Testis (tissue), 3 donors: ENCODE results near the gene TACC2. TPM values are rescaled to one million over a fixed set of nuclear protein-coding genes. Genes with fewer than 3 reads are reported as not detected.

Source experiments
- DNase-seq: peaks from one replicate; pipeline ENCODE4 v3.0.0-alpha.2; 2019
- H3K27ac ChIP-seq, 2 donors: fragments of 200-600 bp; sonication (generic); one replicate each; pipeline ENCODE4 v1.5.1; 2019
- H3K27me3 ChIP-seq: fragments of 200-600 bp; sonication (generic); one replicate; pipeline ENCODE4 v1.5.1; 2019
- H3K36me3 ChIP-seq: fragments of 200-600 bp; sonication (generic); one replicate; pipeline ENCODE4 v1.5.1; 2017; ENCODE audit warnings: low read depth; ENCODE audit errors: missing control alignments
- H3K4me1 ChIP-seq: fragments of 200-600 bp; sonication (generic); one replicate; pipeline ENCODE4 v1.5.1; 2019
- H3K4me3 ChIP-seq, 2 donors: fragments of 200-600 bp; sonication (generic); one replicate each; pipeline ENCODE4 v1.5.1; 2017 to 2019
- H3K9me3 ChIP-seq: fragments of 200-600 bp; sonication (generic); one replicate; pipeline ENCODE4 v1.5.1; 2017
- POLR2A ChIP-seq: fragments of 450-650 bp; IDR thresholded peaks from one replicate; pipeline ENCODE4 v1.6.1; 2017; ENCODE audit warnings: antibody characterized with exemption, mild to moderate bottlenecking, moderate library complexity
- WGBS, 2 donors: methylation state at CpG; one replicate each; pipeline ENCODE4 v1.1.5; 2018; 5-methylcytosine and 5-hydroxymethylcytosine counted together
- intact Hi-C: fragments of 100-400 bp; cut with DNase I; formaldehyde crosslinking; loops from one replicate; pipeline ENCODE4 v1.15.1; 2023; ENCODE audit warnings: low total_unique reads
- polyA plus RNA-seq: library from polyadenylated mRNA; stranded (reverse); fragments of 350-450 nt; fragmentation: Illumina TruSeq; extraction: RNeasy Lipid Tissue Mini Kit (QIAGEN cat#74804); gene quantifications from one replicate; pipeline ENCODE4 v1.2.3, GENCODE V29; 2014; ENCODE audit warnings: low read depth, low replicate concordance; ENCODE audit not compliant: insufficient read depth
- total RNA-seq, 2 donors: library from RNA; depleted of rRNA; stranded (reverse); fragments of >200 nt; gene quantifications; one replicate each; pipeline ENCODE4 v1.2.3, GENCODE V29; 2016
- TF ChIP-seq, protein P1 (sequence below), 3 experiments: fragments of 450-650 bp in 2 of 3; fragments of 200-600 bp in 1 of 3; sonication (generic) in 1 of 3; IDR thresholded peaks; one replicate each; pipeline ENCODE4 v1.5.1; 2016 to 2019; ENCODE audit warnings: antibody characterized with exemption in 3 of 3, mild to moderate bottlenecking in 2 of 3, moderate library complexity in 1 of 3

The TACC2 gene
- total and polyA plus RNA-seq, 3 donors from 2014 or later = 18.0 to 24.2 (median 21.3) TPM

GRCh38 chr10:122151121-122151694 lies 162.2 kb downstream of the TACC2 start:
- H3K36me3 ChIP-seq = no peaks in the 10 kb centered on the region
- peaks cover 6% of the 10 kb centered on the region for H3K4me1 ChIP-seq
- H3K27me3 ChIP-seq = no peaks in the 10 kb centered on the region
- no peak overlapping the region for H3K4me3 ChIP-seq
- DNase-seq = no peak
- TF ChIP-seq, protein P1, sequence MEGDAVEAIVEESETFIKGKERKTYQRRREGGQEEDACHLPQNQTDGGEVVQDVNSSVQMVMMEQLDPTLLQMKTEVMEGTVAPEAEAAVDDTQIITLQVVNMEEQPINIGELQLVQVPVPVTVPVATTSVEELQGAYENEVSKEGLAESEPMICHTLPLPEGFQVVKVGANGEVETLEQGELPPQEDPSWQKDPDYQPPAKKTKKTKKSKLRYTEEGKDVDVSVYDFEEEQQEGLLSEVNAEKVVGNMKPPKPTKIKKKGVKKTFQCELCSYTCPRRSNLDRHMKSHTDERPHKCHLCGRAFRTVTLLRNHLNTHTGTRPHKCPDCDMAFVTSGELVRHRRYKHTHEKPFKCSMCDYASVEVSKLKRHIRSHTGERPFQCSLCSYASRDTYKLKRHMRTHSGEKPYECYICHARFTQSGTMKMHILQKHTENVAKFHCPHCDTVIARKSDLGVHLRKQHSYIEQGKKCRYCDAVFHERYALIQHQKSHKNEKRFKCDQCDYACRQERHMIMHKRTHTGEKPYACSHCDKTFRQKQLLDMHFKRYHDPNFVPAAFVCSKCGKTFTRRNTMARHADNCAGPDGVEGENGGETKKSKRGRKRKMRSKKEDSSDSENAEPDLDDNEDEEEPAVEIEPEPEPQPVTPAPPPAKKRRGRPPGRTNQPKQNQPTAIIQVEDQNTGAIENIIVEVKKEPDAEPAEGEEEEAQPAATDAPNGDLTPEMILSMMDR (IDR thresholded peaks at IDR 0.05) = no peak
- TF ChIP-seq POLR2A = no peak
- intact Hi-C loops = no loop called here
- no peaks in the 10 kb centered on the region for H3K9me3 ChIP-seq
- H3K27ac ChIP-seq = no peak overlapping the region
- 87 to 96% methylated on average over 5 of the region's 5 CpGs for WGBS, 2 donors

GRCh38 chr10:122152544-122152943 lies 163.6 kb downstream of the TACC2 start:
- H3K4me3 ChIP-seq = no peak overlapping the region
- H3K27me3 ChIP-seq = no peaks in the 10 kb centered on the region
- no peak for TF ChIP-seq POLR2A
- TF ChIP-seq, protein P1 (IDR thresholded peaks at IDR 0.05) = no peak
- WGBS, 2 donors = 82 to 94% methylated on average over 9 of the region's 9 CpGs
- no peak overlapping the region for H3K27ac ChIP-seq
- intact Hi-C loops = no loop called here
- no peak for DNase-seq
- H3K9me3 ChIP-seq = no peaks in the 10 kb centered on the region
- H3K4me1 ChIP-seq = peaks cover 6% of the 10 kb centered on the region
- H3K36me3 ChIP-seq = no peaks in the 10 kb centered on the region

- Histone ChIP-seq H3K9me3 (no peaks in the 10 kb centered on the region), H3K27me3 (no peaks in the 10 kb centered on the region), H3K4me3 (no peak overlapping the region), H3K4me1 (peaks cover 6% of the 10 kb centered on the region), H3K27ac (peak overlapping the region in 1 of 2 donors; percentile 80), H3K36me3 (no peaks in the 10 kb centered on the region)
- WGBS, 2 donors = 56 to 58% methylated on average over 10 of the region's 10 CpGs
- no peak for DNase-seq
- TF ChIP-seq, protein P1 (IDR thresholded peaks at IDR 0.05) = no peak
- TF ChIP-seq POLR2A = no peak
- intact Hi-C loops = no loop called here
Observed at GRCh38 chr10:122154031-122154544, 165.1 kb downstream of the TACC2 start.

DNA sequence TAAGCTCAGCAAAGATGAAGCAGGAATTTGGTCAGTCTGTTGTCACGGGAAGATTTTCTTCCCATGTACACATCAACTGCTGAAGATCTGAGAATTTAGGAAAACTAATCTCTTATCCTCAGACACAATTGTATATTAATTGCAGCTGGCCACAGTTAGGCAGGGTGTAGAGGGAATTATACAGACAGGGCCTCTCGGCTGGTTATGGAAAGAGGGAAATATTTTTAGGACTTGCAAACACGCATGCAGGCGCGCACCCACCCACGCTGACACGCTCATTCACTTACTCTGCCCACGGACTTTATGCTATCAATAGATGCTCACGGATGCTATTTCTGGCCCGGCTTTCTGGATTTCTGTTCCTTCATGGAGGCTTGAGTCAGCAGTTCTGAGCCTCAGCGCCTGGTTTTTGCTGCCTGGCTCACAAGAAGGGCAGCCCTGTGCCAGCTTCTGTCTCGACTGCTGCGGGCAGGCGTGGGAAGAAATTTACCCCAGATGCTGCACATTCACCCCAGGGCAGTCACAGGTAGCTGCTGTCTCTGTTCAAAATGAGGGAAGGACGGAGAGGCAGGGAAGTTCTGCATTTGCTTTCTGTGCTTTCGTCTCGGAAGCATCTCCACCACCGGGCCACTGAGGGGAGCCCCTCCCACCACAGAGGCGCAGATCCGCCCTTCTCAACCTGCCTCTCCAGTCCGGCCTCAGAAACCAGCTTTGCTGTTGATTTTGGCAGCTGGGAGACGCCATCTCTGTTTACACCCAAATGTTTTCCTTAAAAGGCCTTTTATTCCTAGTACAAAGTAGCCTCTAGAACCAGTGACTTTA lies 165.8 kb downstream of the TACC2 start:
- peak overlapping the region; percentile 41 to 80 for H3K27ac ChIP-seq
- no peaks in the 10 kb centered on the region for H3K27me3 ChIP-seq
- intact Hi-C loops = no loop called here
- 31 to 44% methylated on average over 19 to 22 of the region's 22 CpGs for WGBS, 2 donors
- peak; percentile 50 for DNase-seq
- no peaks in the 10 kb centered on the region for H3K9me3 ChIP-seq
- peaks cover 6% of the 10 kb centered on the region for H3K4me1 ChIP-seq
- no peaks in the 10 kb centered on the region for H3K36me3 ChIP-seq
- H3K4me3 ChIP-seq = no peak overlapping the region
- TF ChIP-seq, protein P1 (IDR thresholded peaks at IDR 0.05) = no peak
- TF ChIP-seq POLR2A = no peak
